ACC112 (cell line): Measurements from ENCODE around the gene CEMIP2.

ENCODE experiments used
- H2AFZ ChIP-seq: fragments of 200-600 bp; sonication (generic); one replicate; pipeline ENCODE4 v1.6.0; 2017; ENCODE audit warnings: antibody characterized with exemption, low read length; ENCODE audit not compliant: unreplicated experiment
- H3K27ac ChIP-seq: fragments of 200-600 bp; sonication (generic); 2 replicates; pipeline ENCODE4 v1.5.1; 2014; ENCODE audit warnings: low read depth, mild to moderate bottlenecking, antibody characterized with exemption, low read length, moderate library complexity
- H3K27me3 ChIP-seq: fragments of 200-600 bp; sonication (generic); 2 replicates; pipeline ENCODE4 v1.6.1; 2014; ENCODE audit warnings: mild to moderate bottlenecking, antibody characterized with exemption, low read length, moderate library complexity, mixed read lengths; ENCODE audit not compliant: insufficient read depth
- H3K36me3 ChIP-seq: fragments of 200-600 bp; sonication (generic); 2 replicates; pipeline ENCODE4 v1.6.1; 2016; ENCODE audit warnings: mild to moderate bottlenecking, antibody characterized with exemption, low read length, moderate library complexity, mixed read lengths; ENCODE audit not compliant: insufficient read depth
- H3K4me1 ChIP-seq: fragments of 200-600 bp; sonication (generic); one replicate; pipeline ENCODE4 v1.6.1; 2016; ENCODE audit warnings: low read length, mixed read lengths; ENCODE audit not compliant: insufficient read depth, unreplicated experiment, control insufficient read depth
- H3K4me3 ChIP-seq: fragments of 200-600 bp; sonication (generic); 2 replicates; pipeline ENCODE4 v1.5.1; 2014; ENCODE audit warnings: mild to moderate bottlenecking, low read depth, low read length
- H3K79me2 ChIP-seq: fragments of 200-600 bp; sonication (generic); one replicate; pipeline ENCODE4 v1.6.0; 2016; ENCODE audit warnings: low read length; ENCODE audit not compliant: control insufficient read depth, unreplicated experiment, insufficient read depth

Gene CEMIP2

GRCh38 chr9:71680189-71680980 lies 87.9 kb downstream of the CEMIP2 start:
- no peaks in the 10 kb centered on the region for H3K36me3 ChIP-seq
- H3K4me1 ChIP-seq = peaks cover 56% of the 10 kb centered on the region
- peak overlapping the region; percentile 24; the same call in 1 of the 2 replicates for H3K4me3 ChIP-seq
- H3K27me3 ChIP-seq = no peaks in the 10 kb centered on the region
- peak overlapping the region; percentile 82 for H3K27ac ChIP-seq
- H3K79me2 ChIP-seq = no peaks in the 10 kb centered on the region
- peak overlapping the region; percentile 18 for H2AFZ ChIP-seq

GRCh38 chr9:71678999-71679398 lies 89.3 kb downstream of the CEMIP2 start:
- no peaks in the 10 kb centered on the region for H3K27me3 ChIP-seq
- no peaks in the 10 kb centered on the region for H3K36me3 ChIP-seq
- peaks cover 48% of the 10 kb centered on the region for H3K4me1 ChIP-seq
- no peaks in the 10 kb centered on the region for H3K79me2 ChIP-seq
- no peak overlapping the region for H2AFZ ChIP-seq
- H3K27ac ChIP-seq = peak overlapping the region; percentile 82
- H3K4me3 ChIP-seq = no peak overlapping the region

DNA sequence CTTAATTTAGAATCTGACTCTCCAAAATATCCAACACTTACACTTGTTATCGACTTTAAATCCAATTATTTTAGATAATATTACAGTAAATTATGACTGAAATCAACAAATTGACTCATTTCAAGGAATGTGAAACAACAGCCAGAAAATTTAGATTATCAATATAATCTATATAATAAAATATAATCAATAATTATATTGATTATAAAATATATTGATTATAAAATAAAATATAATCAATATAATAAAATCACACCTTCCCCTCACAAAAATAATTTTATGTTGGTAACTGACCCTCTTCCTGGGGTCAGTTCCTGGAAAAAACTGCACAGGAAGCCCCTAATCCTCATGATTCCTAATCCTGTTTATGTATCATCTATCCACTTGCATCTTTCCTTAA lies 91.1 kb downstream of the CEMIP2 start:
- Histone ChIP-seq H3K36me3 (no peaks in the 10 kb centered on the region), H2AFZ (no peak overlapping the region), H3K27me3 (no peaks in the 10 kb centered on the region), H3K27ac (peak overlapping the region; percentile 82), H3K79me2 (no peaks in the 10 kb centered on the region), H3K4me3 (no peak overlapping the region), H3K4me1 (peaks cover 47% of the 10 kb centered on the region)

DNA sequence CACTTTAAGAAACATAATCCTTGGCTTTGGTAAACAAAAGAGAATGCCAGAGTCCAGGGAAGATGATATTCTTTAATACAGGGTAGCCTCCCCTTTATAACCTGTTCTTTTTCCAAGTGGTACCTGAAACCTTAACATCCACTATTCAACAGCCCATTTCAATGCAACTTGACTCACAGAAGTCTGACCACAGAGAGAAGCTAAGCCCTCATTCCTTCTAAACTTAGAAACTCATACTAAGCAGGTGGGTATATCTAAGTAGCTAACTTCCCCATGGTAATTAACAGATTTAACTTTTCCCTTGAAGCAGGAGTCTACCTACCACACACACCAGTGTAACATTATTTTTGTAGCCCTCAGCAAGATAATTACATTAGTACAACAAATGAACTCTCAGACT lies 91.9 kb downstream of the CEMIP2 start:
- H3K4me3 ChIP-seq = no peak overlapping the region
- H3K36me3 ChIP-seq = no peaks in the 10 kb centered on the region
- peaks cover 39% of the 10 kb centered on the region for H3K4me1 ChIP-seq
- no peaks in the 10 kb centered on the region for H3K27me3 ChIP-seq
- no peak overlapping the region for H3K27ac ChIP-seq
- no peaks in the 10 kb centered on the region for H3K79me2 ChIP-seq
- H2AFZ ChIP-seq = no peak overlapping the region

DNA sequence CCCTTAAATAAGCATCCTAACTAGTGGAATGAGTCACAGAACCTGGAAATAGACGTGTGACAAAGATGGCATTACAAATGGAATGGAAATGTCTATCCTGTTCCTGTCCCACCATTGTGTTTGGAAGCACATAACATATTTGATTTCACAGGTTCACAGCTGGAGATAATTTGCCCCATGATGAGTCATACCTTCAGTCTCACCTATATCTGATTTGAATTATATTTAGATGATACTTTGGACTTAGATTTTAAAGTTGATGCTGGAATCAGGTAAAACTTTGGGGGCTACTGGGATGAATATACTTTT lies 92.5 kb downstream of the CEMIP2 start:
- H3K79me2 ChIP-seq = no peaks in the 10 kb centered on the region
- no peaks in the 10 kb centered on the region for H3K27me3 ChIP-seq
- peaks cover 33% of the 10 kb centered on the region for H3K4me1 ChIP-seq
- H3K27ac ChIP-seq = no peak overlapping the region
- no peak overlapping the region for H2AFZ ChIP-seq
- no peaks in the 10 kb centered on the region for H3K36me3 ChIP-seq
- H3K4me3 ChIP-seq = no peak overlapping the region

DNA sequence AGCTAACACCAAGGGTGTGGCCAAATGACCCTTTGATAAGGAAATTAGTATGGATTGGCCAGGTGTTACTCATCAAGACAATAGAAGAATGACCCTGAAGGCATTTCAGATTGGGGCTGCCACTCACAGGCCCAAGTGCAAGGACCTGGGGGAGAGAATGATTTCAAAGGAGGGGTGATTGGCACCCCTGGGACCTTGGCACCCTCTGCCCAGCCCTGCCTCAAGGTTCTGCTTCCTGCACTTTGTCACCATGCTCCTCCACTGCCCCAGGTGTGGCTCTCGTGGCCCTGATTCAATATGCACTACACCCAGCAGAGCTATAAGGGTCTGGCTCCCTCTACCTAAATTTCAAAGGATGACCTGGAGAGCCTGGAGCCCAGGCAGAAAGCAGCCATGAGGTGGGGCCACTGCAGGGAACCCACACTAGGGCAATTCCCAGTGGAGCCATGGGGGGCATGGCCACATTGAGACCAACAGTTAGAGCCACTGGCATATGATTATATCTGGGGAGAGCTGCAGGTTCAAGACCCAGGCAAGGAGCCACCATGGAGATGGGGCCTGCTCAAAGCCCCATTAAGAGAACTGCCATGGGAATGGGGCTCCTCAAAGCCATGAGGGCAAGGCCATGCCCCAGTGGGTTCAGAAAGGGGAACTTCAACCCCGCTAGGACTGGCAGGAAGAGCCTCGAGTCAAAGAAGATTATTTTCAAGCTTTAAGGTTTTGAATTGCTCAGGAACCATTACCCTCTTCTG lies 93.0 kb downstream of the CEMIP2 start:
- H3K27me3 ChIP-seq = no peaks in the 10 kb centered on the region
- H2AFZ ChIP-seq = no peak overlapping the region
- no peaks in the 10 kb centered on the region for H3K79me2 ChIP-seq
- no peak overlapping the region for H3K4me3 ChIP-seq
- H3K36me3 ChIP-seq = no peaks in the 10 kb centered on the region
- no peak overlapping the region for H3K27ac ChIP-seq
- peaks cover 29% of the 10 kb centered on the region for H3K4me1 ChIP-seq

GRCh38 chr9:71672573-71672972 lies 95.7 kb downstream of the CEMIP2 start:
- Histone ChIP-seq H3K27ac (no peak overlapping the region), H3K4me1 (peaks cover 2% of the 10 kb centered on the region), H3K79me2 (no peaks in the 10 kb centered on the region), H3K4me3 (no peak overlapping the region), H3K27me3 (no peaks in the 10 kb centered on the region), H2AFZ (no peak overlapping the region), H3K36me3 (no peaks in the 10 kb centered on the region)

DNA sequence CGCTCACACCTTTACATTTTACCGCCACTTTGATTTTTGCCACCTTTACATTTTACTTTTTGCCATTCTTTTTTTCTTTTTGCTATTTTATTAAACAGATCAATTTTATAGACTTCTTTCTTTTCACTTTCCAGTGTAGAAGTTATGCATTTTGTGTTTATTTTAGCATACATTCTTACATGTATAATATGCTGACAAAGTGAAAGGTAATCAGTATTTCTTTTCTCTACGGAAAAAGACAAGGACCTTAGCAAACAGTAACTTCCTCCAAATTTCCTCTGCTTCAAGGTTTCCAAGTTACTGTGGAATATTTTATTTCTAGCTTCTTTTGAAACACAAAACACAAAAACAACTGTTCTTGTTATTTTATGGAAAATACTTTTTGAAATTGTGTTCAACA lies 97.0 kb downstream of the CEMIP2 start:
- H3K4me1 ChIP-seq = no peaks in the 10 kb centered on the region
- no peaks in the 10 kb centered on the region for H3K36me3 ChIP-seq
- no peaks in the 10 kb centered on the region for H3K79me2 ChIP-seq
- H3K27me3 ChIP-seq = no peaks in the 10 kb centered on the region
- no peak overlapping the region for H2AFZ ChIP-seq
- H3K4me3 ChIP-seq = no peak overlapping the region
- no peak overlapping the region for H3K27ac ChIP-seq

- no peak overlapping the region for H2AFZ ChIP-seq
- H3K4me3 ChIP-seq = no peak overlapping the region
- no peaks in the 10 kb centered on the region for H3K79me2 ChIP-seq
- no peaks in the 10 kb centered on the region for H3K4me1 ChIP-seq
- H3K27ac ChIP-seq = no peak overlapping the region
- no peaks in the 10 kb centered on the region for H3K27me3 ChIP-seq
- H3K36me3 ChIP-seq = no peaks in the 10 kb centered on the region
Observed at GRCh38 chr9:71670121-71670520, 98.2 kb downstream of the CEMIP2 start.

- Histone ChIP-seq H3K36me3 (no peaks in the 10 kb centered on the region), H3K4me1 (no peaks in the 10 kb centered on the region), H3K27ac (no peak overlapping the region), H3K27me3 (no peaks in the 10 kb centered on the region), H2AFZ (no peak overlapping the region), H3K4me3 (no peak overlapping the region), H3K79me2 (no peaks in the 10 kb centered on the region)
Observed at GRCh38 chr9:71669284-71669995, 98.9 kb downstream of the CEMIP2 start.
